GM12801 (cell line): ENCODE data around the gene FSTL4.

Experiments
- TF ChIP-seq, protein P1 (sequence below): IDR thresholded peaks from one replicate; pipeline ENCODE4 v1.5.1; 2011; ENCODE audit warnings: control low read depth; ENCODE audit not compliant: insufficient read length; ENCODE audit errors: extremely low read depth

Gene FSTL4

DNA sequence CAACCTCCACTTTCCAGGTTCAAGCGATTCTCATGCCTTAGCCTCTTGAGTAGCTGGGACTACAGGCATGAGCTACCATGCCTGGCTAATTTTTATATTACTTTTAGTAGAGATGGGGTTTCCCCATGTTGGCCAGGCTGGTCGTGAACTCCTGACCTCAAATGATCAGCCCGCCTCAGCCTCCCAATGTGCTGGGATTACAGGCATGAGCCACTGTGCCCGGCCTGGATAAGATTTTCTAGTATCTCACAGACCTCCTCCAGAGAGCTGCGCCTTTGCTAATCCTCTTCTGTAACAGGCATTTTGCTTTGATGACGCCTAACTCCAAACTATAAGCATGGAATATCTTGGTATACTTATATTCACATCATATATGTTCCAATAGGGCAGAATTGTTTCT, 99.4 kb downstream of the FSTL4 start:
- TF ChIP-seq, protein P1, sequence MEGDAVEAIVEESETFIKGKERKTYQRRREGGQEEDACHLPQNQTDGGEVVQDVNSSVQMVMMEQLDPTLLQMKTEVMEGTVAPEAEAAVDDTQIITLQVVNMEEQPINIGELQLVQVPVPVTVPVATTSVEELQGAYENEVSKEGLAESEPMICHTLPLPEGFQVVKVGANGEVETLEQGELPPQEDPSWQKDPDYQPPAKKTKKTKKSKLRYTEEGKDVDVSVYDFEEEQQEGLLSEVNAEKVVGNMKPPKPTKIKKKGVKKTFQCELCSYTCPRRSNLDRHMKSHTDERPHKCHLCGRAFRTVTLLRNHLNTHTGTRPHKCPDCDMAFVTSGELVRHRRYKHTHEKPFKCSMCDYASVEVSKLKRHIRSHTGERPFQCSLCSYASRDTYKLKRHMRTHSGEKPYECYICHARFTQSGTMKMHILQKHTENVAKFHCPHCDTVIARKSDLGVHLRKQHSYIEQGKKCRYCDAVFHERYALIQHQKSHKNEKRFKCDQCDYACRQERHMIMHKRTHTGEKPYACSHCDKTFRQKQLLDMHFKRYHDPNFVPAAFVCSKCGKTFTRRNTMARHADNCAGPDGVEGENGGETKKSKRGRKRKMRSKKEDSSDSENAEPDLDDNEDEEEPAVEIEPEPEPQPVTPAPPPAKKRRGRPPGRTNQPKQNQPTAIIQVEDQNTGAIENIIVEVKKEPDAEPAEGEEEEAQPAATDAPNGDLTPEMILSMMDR = no peak

DNA sequence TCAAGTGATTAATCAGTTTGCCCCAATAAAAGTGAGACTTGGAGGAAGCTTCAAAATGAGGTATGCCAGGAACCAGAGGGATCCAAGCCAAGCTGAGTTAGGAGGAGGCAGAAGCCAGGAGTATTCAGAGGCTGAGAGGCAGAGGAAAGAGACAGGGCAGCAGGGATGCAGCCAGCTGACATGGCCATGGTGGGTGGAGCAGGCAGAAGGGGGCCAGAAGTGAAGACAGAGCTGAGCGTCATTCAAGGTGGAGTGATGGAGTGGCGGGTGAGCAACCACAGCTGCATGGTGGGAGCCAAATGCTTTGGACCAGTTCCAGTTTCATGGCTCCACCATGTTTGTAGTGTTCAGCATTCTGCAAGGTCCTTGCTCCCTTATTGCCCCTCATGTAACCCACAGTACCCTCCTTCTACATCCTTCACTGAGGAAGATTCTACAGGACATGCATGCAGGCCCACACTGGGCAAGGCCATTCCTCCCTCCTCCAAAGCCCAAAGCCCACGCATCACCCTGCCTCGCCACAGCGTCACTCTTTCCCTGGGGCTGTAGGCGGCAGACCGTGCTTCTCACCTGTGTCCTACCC, 100.6 kb downstream of the FSTL4 start:
- TF ChIP-seq, protein P1 = no peak

DNA sequence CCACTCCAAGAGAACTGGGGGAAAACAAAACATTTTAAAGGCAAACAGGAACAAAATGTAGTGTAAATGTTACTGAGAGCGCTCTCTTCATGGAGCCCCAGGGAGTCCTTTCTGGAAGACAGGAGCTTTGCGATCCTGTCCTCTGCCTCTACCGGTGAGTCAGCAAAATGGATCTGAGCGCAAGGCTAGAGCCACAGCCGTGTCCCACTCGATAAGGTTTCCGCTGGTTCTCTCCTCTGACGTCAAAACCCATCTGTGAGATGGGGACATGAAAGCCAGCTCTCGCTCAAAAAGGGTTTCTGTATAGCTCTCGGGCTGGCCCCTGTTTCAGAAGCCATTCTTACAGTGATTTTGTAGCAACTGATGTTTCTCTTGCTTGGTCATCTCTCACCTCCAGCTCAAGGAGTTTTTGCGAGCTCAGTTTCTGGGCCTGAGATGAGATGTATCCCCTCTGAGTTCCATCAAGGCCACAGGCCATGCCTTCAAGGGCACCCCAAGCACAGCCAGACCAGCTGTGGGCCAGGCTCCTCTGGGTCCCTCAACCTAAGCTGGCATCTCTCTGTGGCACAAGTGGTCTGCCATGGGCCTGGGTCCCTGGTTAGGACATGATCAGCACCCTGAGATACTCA, 101.6 kb downstream of the FSTL4 start:
- TF ChIP-seq, protein P1 = no peak

DNA sequence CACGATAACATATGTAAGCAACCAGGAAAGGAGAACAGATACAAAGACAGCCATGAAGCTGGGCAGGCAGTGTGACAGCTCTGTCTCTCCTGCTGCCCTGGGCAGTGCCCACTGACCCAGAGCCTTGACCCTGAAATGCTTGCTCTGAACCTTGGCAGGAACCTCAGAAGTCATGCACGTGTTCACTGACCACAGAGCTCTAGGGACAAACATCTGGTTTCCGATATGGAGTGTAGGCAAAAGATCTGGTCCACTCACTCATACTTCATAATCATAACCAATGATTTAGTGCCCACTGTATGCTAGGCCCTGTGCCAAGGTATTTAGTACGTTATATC, 102.6 kb downstream of the FSTL4 start:
- TF ChIP-seq, protein P1 = no peak

DNA sequence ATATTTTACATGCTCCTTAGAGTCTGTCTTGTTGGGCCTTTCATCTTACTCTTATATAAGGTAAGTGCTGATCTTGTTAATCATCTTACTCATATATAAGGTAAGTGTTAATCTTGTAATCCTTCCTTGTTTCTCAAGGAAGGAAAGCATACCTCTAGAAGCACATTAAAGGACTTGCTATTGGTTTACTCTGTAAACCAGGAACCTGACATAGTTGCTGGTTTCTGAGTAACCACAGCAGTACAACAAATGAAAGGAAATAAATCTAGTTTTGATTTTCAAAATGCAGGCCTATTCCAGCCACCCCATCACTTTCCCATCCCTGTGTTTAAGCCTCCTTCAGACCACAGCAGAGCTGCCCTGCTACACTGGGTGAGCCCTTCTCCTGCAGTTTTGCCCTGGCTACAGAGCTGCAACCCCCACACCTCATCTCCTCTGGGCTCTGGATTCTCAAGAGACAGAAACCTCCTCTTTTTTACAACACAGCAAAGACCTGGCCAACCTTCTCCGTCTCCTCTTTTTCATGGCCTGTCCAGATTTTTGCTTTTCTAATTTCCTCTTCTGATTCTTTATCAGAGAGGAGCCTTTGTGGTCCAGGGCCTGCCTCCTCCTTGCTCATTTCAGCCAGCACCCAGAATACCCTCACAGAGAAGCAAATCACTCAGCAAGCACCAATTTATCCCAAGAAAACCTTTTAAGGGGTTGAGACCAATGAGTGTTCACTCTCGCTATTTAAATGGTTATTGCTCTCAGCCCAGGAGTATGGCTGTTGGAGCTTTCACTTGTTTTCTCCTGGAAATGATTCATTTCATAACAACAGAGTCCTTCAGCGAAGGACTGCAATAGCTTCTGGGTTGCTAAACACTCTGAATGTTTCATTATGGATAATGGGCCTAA, 103.2 kb downstream of the FSTL4 start:
- TF ChIP-seq, protein P1 = no peak

DNA sequence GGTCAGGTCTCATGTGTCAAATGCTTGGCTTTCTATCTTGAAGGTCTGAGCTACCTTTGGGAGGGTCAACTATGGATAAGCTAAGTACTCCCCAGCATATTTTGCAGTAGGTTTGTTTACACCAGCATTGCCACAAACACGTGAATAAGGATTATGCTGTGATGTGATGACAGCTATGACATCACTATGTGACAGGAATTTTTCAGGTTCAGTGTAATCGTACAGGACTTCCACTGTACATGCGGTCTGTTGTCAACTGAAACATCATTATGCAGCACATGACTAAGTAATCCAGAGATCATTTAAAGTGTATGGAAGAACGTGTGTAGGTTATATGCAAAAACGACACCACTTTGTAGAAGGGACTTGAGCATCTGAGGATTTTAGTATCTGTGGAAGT, 104.0 kb downstream of the FSTL4 start:
- TF ChIP-seq, protein P1 = no peak

DNA sequence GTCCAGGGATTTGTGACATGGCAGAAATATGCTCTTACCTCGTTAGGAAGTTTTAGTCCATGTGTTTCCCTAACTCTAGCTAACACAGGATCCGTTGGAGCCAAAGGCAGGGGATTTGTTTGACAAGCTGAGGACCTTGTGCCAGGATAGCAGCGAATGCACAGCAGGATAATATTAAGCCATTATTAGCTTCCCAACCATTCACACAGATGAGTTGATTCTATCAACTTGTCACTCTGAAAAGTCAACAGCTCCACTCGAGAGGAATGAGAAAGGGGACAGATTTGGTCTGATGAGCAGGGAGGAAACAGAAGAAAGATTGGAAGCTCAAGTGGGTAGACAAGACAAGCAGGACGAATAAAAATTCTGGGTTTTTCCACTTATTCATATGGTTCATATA, 106.2 kb downstream of the FSTL4 start:
- TF ChIP-seq, protein P1 = no peak
